Neural progenitor cell (in vitro differentiated cells): ENCODE results near the gene FRRS1. TPM values are rescaled to one million over a fixed set of nuclear protein-coding genes. Genes with fewer than 3 reads are reported as not detected.
"Not testable (repeated sequence)": the region's sequence is repeated elsewhere in the genome, so short reads cannot be mapped to it uniquely, and the experiment has no call there.

Experiments used
- DNase-seq: peaks from one replicate; pipeline ENCODE4 v3.0.0-alpha.2; 2016; ENCODE audit warnings: low spot score
- H2AFZ ChIP-seq: fragments of 200-600 bp; sonication (generic); replicated peaks from 2 replicates; pipeline ENCODE4 v1.6.1; 2016; ENCODE audit warnings: antibody characterized with exemption
- H3F3A ChIP-seq: fragments of 200-600 bp; sonication (generic); 2 replicates; pipeline ENCODE4 v1.6.1; 2016; ENCODE audit warnings: antibody characterized with exemption, low read depth
- H3K27ac ChIP-seq: fragments of 200-600 bp; sonication (generic); 2 replicates; pipeline ENCODE4 v1.5.1; 2016; ENCODE audit warnings: mild to moderate bottlenecking
- H3K27me3 ChIP-seq: fragments of 200-600 bp; sonication (generic); 2 replicates; pipeline ENCODE4 v1.6.1; 2016; ENCODE audit warnings: mild to moderate bottlenecking, moderate library complexity
- H3K36me3 ChIP-seq: fragments of 200-600 bp; sonication (generic); 2 replicates; pipeline ENCODE4 v1.5.1; 2016
- H3K4me1 ChIP-seq: fragments of 200-600 bp; sonication (generic); 2 replicates; pipeline ENCODE4 v1.6.1; 2016; ENCODE audit warnings: mixed run types
- H3K4me2 ChIP-seq: fragments of 200-600 bp; sonication (generic); 2 replicates; pipeline ENCODE4 v1.6.1; 2016
- H3K4me3 ChIP-seq: fragments of 200-600 bp; sonication (generic); 2 replicates; pipeline ENCODE4 v1.5.1; 2016
- H3K79me2 ChIP-seq: fragments of 200-600 bp; sonication (generic); 2 replicates; pipeline ENCODE4 v1.6.1; 2016; ENCODE audit warnings: low read depth
- H3K9ac ChIP-seq: fragments of 200-600 bp; sonication (generic); 2 replicates; pipeline ENCODE4 v1.6.1; 2016
- H3K9me3 ChIP-seq: fragments of 200-600 bp; sonication (generic); 2 replicates; pipeline ENCODE4 v1.5.1; 2016; ENCODE audit warnings: low read depth
- H4K20me1 ChIP-seq: fragments of 200-600 bp; sonication (generic); 2 replicates; pipeline ENCODE4 v1.6.1; 2016; ENCODE audit warnings: low read depth
- H3K27ac Mint-ChIP-seq: 3 replicates; pipeline ENCODE4 v1.8.0; 2021; ENCODE audit warnings: mixed read lengths
- H3K27me3 Mint-ChIP-seq: 2 replicates; pipeline ENCODE4 v1.8.0; 2022; ENCODE audit warnings: low read depth, mild to moderate bottlenecking, inconsistent platforms, moderate library complexity, mixed read lengths; ENCODE audit not compliant: insufficient read depth
- H3K36me3 Mint-ChIP-seq: 3 replicates; pipeline ENCODE4 v1.8.0; 2021; ENCODE audit warnings: mixed read lengths
- H3K4me1 Mint-ChIP-seq: 3 replicates; pipeline ENCODE4 v1.8.0; 2021; ENCODE audit warnings: mixed read lengths
- H3K4me3 Mint-ChIP-seq: 3 replicates; pipeline ENCODE4 v1.8.0; 2021; ENCODE audit warnings: mild to moderate bottlenecking, moderate library complexity, mixed read lengths
- H3K9me3 Mint-ChIP-seq: 3 replicates; pipeline ENCODE4 v1.8.0; 2020; ENCODE audit warnings: mixed read lengths
- CTCF ChIP-seq: fragments of 200-600 bp; sonication (generic); IDR thresholded peaks from 2 replicates; pipeline ENCODE4 v1.5.1; 2017; ENCODE audit warnings: antibody characterized with exemption, mild to moderate bottlenecking
- EZH2 ChIP-seq: fragments of 200-600 bp; sonication (generic); IDR thresholded peaks from 2 replicates; pipeline ENCODE4 v1.6.1; 2017; ENCODE audit warnings: antibody characterized with exemption, mild to moderate bottlenecking, moderate library complexity
- EZH2phosphoT487 ChIP-seq: fragments of 200-600 bp; sonication (generic); IDR thresholded peaks from 2 replicates; pipeline ENCODE4 v1.6.1; 2017; ENCODE audit warnings: antibody characterized with exemption
- total RNA-seq: library from RNA; depleted of rRNA; stranded (reverse); fragments of >200 nt; gene quantifications from 2 replicates; pipeline ENCODE4 v1.2.3, GENCODE V29; 2015; ENCODE audit warnings: low replicate concordance

The FRRS1 gene
- total RNA-seq, 1 donor from 2014 or later: 5.1 TPM

DNA sequence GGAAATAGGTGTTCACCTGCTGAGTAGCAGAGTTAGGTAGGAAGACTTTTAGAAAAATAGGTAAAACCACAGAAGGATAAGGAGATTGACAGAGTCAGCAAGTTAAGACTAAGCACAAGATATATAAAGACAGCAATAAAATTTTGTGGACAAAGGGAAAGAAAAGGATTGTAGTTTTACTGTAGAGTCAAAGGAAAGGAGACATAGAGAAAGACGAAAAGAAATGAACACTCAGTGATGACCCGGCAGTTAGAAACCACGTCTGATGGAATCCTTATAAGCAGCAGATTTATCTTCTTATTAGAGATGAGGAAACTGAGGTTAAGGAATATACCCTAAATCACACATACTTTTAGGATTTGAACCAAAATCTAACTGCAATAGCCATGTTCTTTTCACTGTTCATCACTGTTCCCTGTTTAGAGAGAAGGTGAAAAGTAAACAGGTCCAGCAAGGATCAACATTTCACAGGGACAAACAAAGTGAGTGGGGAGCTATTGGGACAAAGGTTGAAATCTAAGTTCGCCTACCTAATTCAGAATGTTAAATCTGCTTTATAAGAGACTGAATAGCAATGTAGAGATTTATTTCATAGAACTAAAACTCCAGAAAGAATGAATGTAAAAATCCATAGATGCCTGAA lies 6.8 kb downstream of the FRRS1 start:
- Histone ChIP-seq H3K27ac (no peak overlapping the region), H3F3A (no peaks in the 10 kb centered on the region), H4K20me1 (no peaks in the 10 kb centered on the region), H3K27me3 (no peaks in the 10 kb centered on the region), H3K36me3 (no peaks in the 10 kb centered on the region), H3K4me1 (no peaks in the 10 kb centered on the region), H3K9me3 (no peaks in the 10 kb centered on the region), H2AFZ (no peak overlapping the region), H3K79me2 (no peaks in the 10 kb centered on the region), H3K4me2 (no peak overlapping the region), H3K4me3 (no peak overlapping the region), H3K9ac (no peak overlapping the region)
- Mint-ChIP-seq H3K36me3 (peaks cover 2% of the 10 kb centered on the region), H3K4me1 (peaks cover 9% of the 10 kb centered on the region), H3K4me3 (no peak overlapping the region), H3K27ac (no peak overlapping the region), H3K27me3 (no peaks in the 10 kb centered on the region), H3K9me3 (peaks cover 5% of the 10 kb centered on the region)
- no peak for TF ChIP-seq EZH2phosphoT487
- TF ChIP-seq CTCF: no peak
- TF ChIP-seq EZH2: no peak
- DNase-seq: no peak

DNA sequence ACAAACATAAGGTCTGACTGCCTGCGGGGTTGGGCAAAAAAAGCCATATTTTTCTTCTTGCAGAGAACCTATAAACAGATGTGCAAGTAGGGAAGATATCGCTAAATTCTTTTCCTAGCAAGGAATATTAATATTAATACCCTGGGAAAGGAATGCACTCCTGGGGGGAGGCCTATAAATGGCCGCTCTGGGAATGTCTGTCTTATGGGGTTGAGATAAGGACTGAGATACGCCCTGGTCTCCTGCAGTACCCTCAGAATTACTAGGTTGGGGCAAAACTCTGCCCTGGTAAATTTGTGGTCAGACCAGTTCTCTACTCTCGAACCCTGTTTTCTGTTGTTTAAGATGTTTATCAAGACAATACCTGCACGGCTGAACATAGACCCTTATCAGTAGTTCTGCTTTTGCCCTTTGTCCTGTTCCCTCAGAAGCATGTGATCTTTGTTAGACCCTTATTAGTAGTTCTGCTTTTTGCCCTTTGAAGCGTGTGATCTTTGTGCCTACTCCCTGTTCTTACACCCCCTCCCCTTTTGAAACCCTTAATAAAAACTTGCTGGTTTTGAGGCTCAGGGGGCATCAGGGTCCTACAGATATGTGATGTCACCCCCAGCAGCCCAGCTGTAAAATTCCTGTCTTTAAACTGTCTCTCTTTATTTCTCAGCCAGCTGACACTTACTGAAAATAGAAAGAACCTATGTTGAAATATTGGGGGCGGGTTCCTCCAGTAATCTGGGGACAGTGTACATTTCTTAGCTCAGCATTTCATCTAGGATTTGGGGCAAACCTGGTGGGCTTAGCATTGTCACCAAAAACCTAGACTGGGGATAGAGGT lies 7.5 kb downstream of the FRRS1 start:
- not testable (repeated sequence) for H3K27me3 ChIP-seq, H3K9ac ChIP-seq, DNase-seq, H2AFZ ChIP-seq, H3F3A ChIP-seq, H3K4me3 ChIP-seq, H3K79me2 ChIP-seq, H3K4me2 ChIP-seq, H3K4me1 Mint-ChIP-seq, H3K27me3 Mint-ChIP-seq, H3K27ac ChIP-seq, H3K27ac Mint-ChIP-seq, H3K4me3 Mint-ChIP-seq, H4K20me1 ChIP-seq, H3K9me3 ChIP-seq, H3K36me3 ChIP-seq, H3K4me1 ChIP-seq, H3K36me3 Mint-ChIP-seq, H3K9me3 Mint-ChIP-seq

DNA sequence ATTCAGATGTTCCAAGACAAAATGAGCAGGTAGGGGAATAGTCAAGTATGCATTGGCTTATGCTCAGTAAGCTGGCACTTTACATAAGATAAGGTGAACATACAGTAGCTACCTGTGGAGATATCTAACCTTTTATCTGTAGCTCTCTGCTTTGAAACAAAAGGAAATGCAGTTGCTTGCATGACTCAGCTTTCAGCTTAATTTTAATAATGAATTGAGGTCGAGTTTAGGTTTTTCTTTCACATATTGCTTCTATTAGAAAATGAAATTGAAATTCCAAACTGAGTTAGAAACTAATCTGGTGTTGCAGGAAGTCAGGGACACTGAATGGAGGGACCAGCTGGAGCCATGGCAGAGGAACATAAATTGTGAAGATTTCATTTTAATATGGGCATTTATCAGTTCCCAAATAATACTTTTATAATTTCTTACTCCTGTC lies 8.3 kb downstream of the FRRS1 start:
- Mint-ChIP-seq H3K27ac (no peak overlapping the region), H3K4me3 (no peak overlapping the region), H3K9me3 (peaks cover 5% of the 10 kb centered on the region), H3K36me3 (peaks cover 2% of the 10 kb centered on the region), H3K4me1 (peaks cover 9% of the 10 kb centered on the region), H3K27me3 (no peaks in the 10 kb centered on the region)
- Histone ChIP-seq H3K27me3 (no peaks in the 10 kb centered on the region), H2AFZ (no peak overlapping the region), H3K79me2 (no peaks in the 10 kb centered on the region), H3K27ac (no peak overlapping the region), H3K36me3 (no peaks in the 10 kb centered on the region), H3K9ac (no peak overlapping the region), H3K9me3 (no peaks in the 10 kb centered on the region), H4K20me1 (no peaks in the 10 kb centered on the region), H3K4me3 (no peak overlapping the region), H3K4me2 (no peak overlapping the region), H3K4me1 (no peaks in the 10 kb centered on the region), H3F3A (no peaks in the 10 kb centered on the region)
- no peak for DNase-seq
- TF ChIP-seq EZH2phosphoT487: no peak
- no peak for TF ChIP-seq EZH2
- no peak for TF ChIP-seq CTCF

DNA sequence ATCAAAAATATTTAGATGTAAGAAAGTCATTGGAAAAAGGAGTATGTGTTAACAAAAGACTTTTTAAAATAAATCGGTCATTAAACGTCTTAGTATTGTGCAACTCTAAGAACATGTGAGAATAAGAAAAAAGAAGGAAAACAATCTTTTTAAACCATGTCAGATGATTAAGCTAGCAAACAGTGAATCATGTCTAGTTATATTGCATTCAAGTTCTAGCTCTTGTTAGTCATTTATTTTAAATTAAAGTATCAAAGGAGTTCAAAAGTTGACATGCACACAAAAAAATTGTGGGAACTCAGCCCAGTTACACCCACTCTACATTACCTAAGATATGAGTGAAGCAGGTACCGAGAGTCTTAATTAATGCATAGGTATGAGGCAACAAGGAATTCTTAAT lies 9.8 kb downstream of the FRRS1 start:
- Histone ChIP-seq H3K4me1 (no peaks in the 10 kb centered on the region), H3K4me3 (no peak overlapping the region), H3K9me3 (no peaks in the 10 kb centered on the region), H3K27ac (no peak overlapping the region), H3F3A (no peaks in the 10 kb centered on the region), H3K4me2 (no peak overlapping the region), H3K79me2 (no peaks in the 10 kb centered on the region), H3K27me3 (no peaks in the 10 kb centered on the region), H2AFZ (no peak overlapping the region), H3K9ac (no peak overlapping the region), H4K20me1 (no peaks in the 10 kb centered on the region), H3K36me3 (no peaks in the 10 kb centered on the region)
- Mint-ChIP-seq H3K4me1 (peaks cover 1% of the 10 kb centered on the region), H3K4me3 (no peak overlapping the region), H3K27ac (no peak overlapping the region), H3K27me3 (no peaks in the 10 kb centered on the region), H3K36me3 (peaks cover 2% of the 10 kb centered on the region), H3K9me3 (peaks cover 5% of the 10 kb centered on the region)
- TF ChIP-seq EZH2: no peak
- TF ChIP-seq CTCF: no peak
- no peak for TF ChIP-seq EZH2phosphoT487
- DNase-seq: no peak
